H1 (cell line): ENCODE measurements around the gene LEPR. TPM values are rescaled to one million over a fixed set of nuclear protein-coding genes. Genes with fewer than 3 reads are reported as not detected.
A peak's percentile ranks its signal among the peaks of the same experiment; 100 is the strongest.

Experiments
- CTCF ChIA-PET: fragments of 300-600 bp; sonication (Branson Sonifier 250); formaldehyde crosslinking; loops from one replicate; lab custom pipeline; 2021; ENCODE audit not compliant: partially characterized antibody; lab: Charles Lee
- POLR2A ChIA-PET: fragments of 300-600 bp; sonication (Branson Sonifier 250); formaldehyde crosslinking; loops from one replicate; lab custom pipeline; 2021; ENCODE audit warnings: inconsistent platforms; ENCODE audit not compliant: partially characterized antibody; lab: Charles Lee
- DNase-seq, 2 experiments: peaks; one replicate each; pipeline versions ENCODE4 v3.0.0 to v3.0.0-alpha.2; 2010 to 2022; ENCODE audit warnings: low spot score in 2 of 2, low read depth in 1 of 2, mixed read lengths in 1 of 2
- FAIRE-seq: peaks from 2 replicates; lab custom pipeline; 2011; peaks lifted over from hg19 to GRCh38; lab: Jason Lieb, UNC
- H2AFZ ChIP-seq: 2 replicates; pipeline ENCODE4 v1.8.1; 2012; ENCODE audit warnings: low read length, inconsistent platforms
- H2AK5ac ChIP-seq: 2 replicates; pipeline ENCODE4 v1.6.1; 2013; ENCODE audit warnings: low read depth, low read length
- H2BK120ac ChIP-seq: replicated peaks from 2 replicates; pipeline ENCODE3; 2013; ENCODE audit warnings: low read depth, low read length, inconsistent platforms
- H2BK12ac ChIP-seq: 2 replicates; pipeline ENCODE4 v1.6.1; 2013; ENCODE audit warnings: low read depth, low read length
- H2BK15ac ChIP-seq: 2 replicates; pipeline ENCODE4 v1.6.1; 2013; ENCODE audit warnings: low read length
- H2BK20ac ChIP-seq: 2 replicates; pipeline ENCODE4 v1.6.1; 2013; ENCODE audit warnings: low read length
- H2BK5ac ChIP-seq: 2 replicates; pipeline ENCODE4 v1.6.1; 2013; ENCODE audit warnings: low read depth, low read length
- H3K14ac ChIP-seq: 2 replicates; pipeline ENCODE4 v1.6.1; 2013; ENCODE audit warnings: inconsistent platforms; ENCODE audit not compliant: insufficient read length
- H3K18ac ChIP-seq: 2 replicates; pipeline ENCODE4 v1.6.1; 2013; ENCODE audit warnings: low read length; ENCODE audit errors: extremely low read depth
- H3K23ac ChIP-seq: 2 replicates; pipeline ENCODE4 v1.6.1; 2013; ENCODE audit warnings: inconsistent platforms; ENCODE audit not compliant: insufficient read length
- H3K23me2 ChIP-seq: 2 replicates; pipeline ENCODE4 v1.6.1; 2013; ENCODE audit warnings: low read depth, low read length
- H3K27ac ChIP-seq: 2 replicates; pipeline ENCODE4 v1.6.1; 2011; ENCODE audit warnings: low read depth, low read length, inconsistent platforms
- H3K27me3 ChIP-seq, 4 experiments: replicated peaks in 1 of 4; 1 replicate in 1 of 4; 2 replicates in 3 of 4; pipeline versions ENCODE4 v1.6.1 to v1.8.1; 2011 to 2013; ENCODE audit warnings: low read length in 3 of 4, mild to moderate bottlenecking in 3 of 4, inconsistent platforms in 2 of 4, mixed read lengths in 2 of 4, moderate library complexity in 1 of 4; ENCODE audit not compliant: control insufficient read depth in 3 of 4, insufficient read depth in 3 of 4; ENCODE audit errors: extremely low read depth in 1 of 4
- H3K36me3 ChIP-seq, 4 experiments: 2 replicates each; pipeline versions ENCODE4 v1.6.1 to v1.8.1; 2011 to 2013; ENCODE audit warnings: mild to moderate bottlenecking in 4 of 4, low read length in 3 of 4, moderate library complexity in 2 of 4, control low read depth in 1 of 4, inconsistent platforms in 1 of 4; ENCODE audit not compliant: insufficient read depth in 4 of 4, control insufficient read depth in 2 of 4
- H3K4ac ChIP-seq: replicated peaks from 2 replicates; pipeline ENCODE3; 2013; ENCODE audit warnings: low read length, low read depth, mixed read lengths, inconsistent platforms; ENCODE audit not compliant: insufficient read length
- H3K4me1 ChIP-seq, 4 experiments: replicated peaks in 1 of 4; 1 replicate in 1 of 4; 2 replicates in 3 of 4; pipeline versions ENCODE4 v1.6.1 to v1.8.1; 2011 to 2013; ENCODE audit warnings: low read length in 3 of 4, inconsistent platforms in 2 of 4, mixed read lengths in 1 of 4; ENCODE audit not compliant: insufficient read depth in 4 of 4, control insufficient read depth in 3 of 4
- H3K4me2 ChIP-seq, 2 experiments: 2 replicates each; pipeline versions ENCODE4 v1.6.1 to v1.8.1; 2011 to 2013; ENCODE audit warnings: low read depth in 2 of 2, low read length in 2 of 2, control low read depth in 1 of 2, inconsistent platforms in 1 of 2, mild to moderate bottlenecking in 1 of 2; ENCODE audit not compliant: insufficient read depth in 1 of 2
- H3K4me3 ChIP-seq, 4 experiments: fragments of 200-600, 300-600 bp in 1 of 4; sonication (generic), shearing (Covaris generic), sonication (Bioruptor Twin) in 1 of 4; 2 replicates each; pipeline versions ENCODE4 v1.5.1 to v1.8.1; 2011 to 2016; ENCODE audit warnings: low read length in 4 of 4, low read depth in 3 of 4, control low read depth in 2 of 4, inconsistent platforms in 2 of 4, mild to moderate bottlenecking in 2 of 4, mixed read lengths in 1 of 4, moderate library complexity in 1 of 4; ENCODE audit not compliant: insufficient read depth in 2 of 4; ENCODE audit errors: extremely low read depth in 1 of 4
- H3K56ac ChIP-seq: replicated peaks from 2 replicates; pipeline ENCODE3; 2013; ENCODE audit warnings: low read depth, mild to moderate bottlenecking, mixed read lengths, low read length, inconsistent platforms; ENCODE audit not compliant: insufficient read length
- H3K79me1 ChIP-seq: 2 replicates; pipeline ENCODE4 v1.6.1; 2013; ENCODE audit warnings: low read depth, low read length, control low read depth
- H3K79me2 ChIP-seq, 2 experiments: 2 replicates each; pipeline versions ENCODE4 v1.6.1 to v1.8.1; 2012 to 2013; ENCODE audit warnings: low read length in 2 of 2, mild to moderate bottlenecking in 2 of 2, inconsistent platforms in 1 of 2; ENCODE audit not compliant: insufficient read depth in 2 of 2, control insufficient read depth in 1 of 2
- H3K9ac ChIP-seq, 4 experiments: replicated peaks in 1 of 4; 1 replicate in 1 of 4; 2 replicates in 3 of 4; pipeline versions ENCODE4 v1.6.1 to v1.8.1; 2011 to 2013; ENCODE audit warnings: low read depth in 3 of 4, low read length in 3 of 4, control low read depth in 2 of 4, mild to moderate bottlenecking in 2 of 4, moderate library complexity in 2 of 4, inconsistent platforms in 1 of 4; ENCODE audit errors: extremely low read depth in 1 of 4
- H3K9me3 ChIP-seq, 2 experiments: 2 replicates each; pipeline versions ENCODE4 v1.6.1 to v1.8.1; 2012 to 2013; ENCODE audit warnings: mild to moderate bottlenecking in 2 of 2, moderate library complexity in 2 of 2, control low read depth in 1 of 2, inconsistent platforms in 1 of 2, low read depth in 1 of 2, low read length in 1 of 2, mixed read lengths in 1 of 2; ENCODE audit not compliant: insufficient read depth in 2 of 2
- H4K20me1 ChIP-seq, 2 experiments: replicated peaks in 1 of 2; 2 replicates each; pipeline versions ENCODE3 to v1.8.1; 2011 to 2013; ENCODE audit warnings: inconsistent platforms in 2 of 2, low read length in 2 of 2, mild to moderate bottlenecking in 1 of 2; ENCODE audit not compliant: insufficient read depth in 2 of 2, control insufficient read depth in 1 of 2
- H4K5ac ChIP-seq: 2 replicates; pipeline ENCODE4 v1.6.1; 2013; ENCODE audit warnings: low read length, low read depth, mixed read lengths, inconsistent platforms; ENCODE audit not compliant: insufficient read length
- H4K8ac ChIP-seq: 2 replicates; pipeline ENCODE4 v1.8.0; 2013; ENCODE audit warnings: mild to moderate bottlenecking, moderate library complexity, low read length, inconsistent platforms; ENCODE audit not compliant: insufficient read depth; ENCODE audit errors: extremely low read depth
- H4K91ac ChIP-seq: replicated peaks from 2 replicates; pipeline ENCODE3; 2013; ENCODE audit warnings: low read length, mixed read lengths, inconsistent platforms; ENCODE audit not compliant: insufficient read length
- FOSL1 ChIP-seq: IDR thresholded peaks from 2 replicates; pipeline ENCODE4 v1.6.1; 2011; ENCODE audit warnings: mild to moderate bottlenecking, low read depth, low read length, moderate library complexity; ENCODE audit not compliant: insufficient read depth
- JUND ChIP-seq: IDR thresholded peaks from 2 replicates; pipeline ENCODE4 v1.6.1; 2011; ENCODE audit warnings: mild to moderate bottlenecking, improper control_type of control experiment, low read length
- MAFK ChIP-seq: IDR thresholded peaks from 2 replicates; pipeline ENCODE4 v1.6.1; 2012; ENCODE audit warnings: low read depth, mild to moderate bottlenecking, improper control_type of control experiment, low read length
- PHF8 ChIP-seq: fragments of 200-600 bp; sonication (generic); conservative IDR thresholded peaks from 2 replicates; pipeline ENCODE4 v1.7.1; 2012; ENCODE audit warnings: low read depth, mild to moderate bottlenecking, inconsistent platforms, low read length, moderate library complexity
- POU5F1 ChIP-seq: IDR thresholded peaks from 2 replicates; pipeline ENCODE4 v1.6.1; 2011; ENCODE audit warnings: low read depth, mild to moderate bottlenecking, low read length, moderate library complexity
- RAD21 ChIP-seq, 2 experiments: IDR thresholded peaks in 1 of 2; conservative IDR thresholded peaks in 1 of 2; 2 replicates each; pipeline ENCODE4 v1.6.1; 2011; ENCODE audit warnings: low read depth in 2 of 2, low read length in 2 of 2, improper control_type of control experiment in 1 of 2, inconsistent platforms in 1 of 2, mild to moderate bottlenecking in 1 of 2, moderate library complexity in 1 of 2
- SP1 ChIP-seq: IDR thresholded peaks from 2 replicates; pipeline ENCODE4 v1.6.1; 2011; ENCODE audit warnings: low read depth, low read length
- YY1 ChIP-seq: IDR thresholded peaks from 2 replicates; pipeline ENCODE4 v1.6.1; 2011; ENCODE audit warnings: low read depth, mild to moderate bottlenecking, low read length
- WGBS, 2 experiments: shearing (Covaris generic) in 1 of 2; methylation state at CpG; one replicate each; pipeline versions ENCODE4 v1.1.6 to v1.1.7; 2013 to 2015; ENCODE audit warnings: low lambda C conversion rate in 2 of 2, mixed read lengths in 2 of 2, inconsistent platforms in 1 of 2, low coverage in 1 of 2, missing lambda C conversion rate in 1 of 2; ENCODE audit not compliant: insufficient replicate concordance in 2 of 2, insufficient coverage in 1 of 2, insufficient read length in 1 of 2; ENCODE audit errors: extremely low coverage in 1 of 2, missing lambda C conversion rate in 1 of 2; 5-methylcytosine and 5-hydroxymethylcytosine counted together
- polyA plus RNA-seq, 7 experiments: library from polyadenylated mRNA; depleted of rRNA in 3 of 7; stranded (reverse) in 5 of 7; unstranded in 2 of 7; fragments of >200 nt in 5 of 7; fragments of 200-250 nt in 2 of 7; gene quantifications; 1 replicate in 5 of 7; 2 replicates in 1 of 7; 4 replicates in 1 of 7; pipeline versions ENCODE4 v1.2.1 to v1.2.3, GENCODE V29; 2011 to 2013; ENCODE audit warnings: missing spikeins in 2 of 7, mixed read lengths in 2 of 7
- total RNA-seq: library from RNA; stranded (reverse); fragmentation: NEBNext Ultra II Directional; extraction: Animal tissue kit (Norgen Biotek cat#: 25700); gene quantifications from 2 replicates; pipeline ENCODE4 v1.2.1, GENCODE V29; 2021
- TF ChIP-seq, protein P1 (sequence below), 3 experiments: IDR thresholded peaks; 1 replicate in 2 of 3; 2 replicates in 1 of 3; pipeline versions ENCODE4 v1.5.1 to v1.6.1; 2011; ENCODE audit warnings: low read length in 3 of 3, mild to moderate bottlenecking in 3 of 3, inconsistent platforms in 2 of 3, low read depth in 1 of 3, moderate library complexity in 1 of 3; ENCODE audit not compliant: insufficient read depth in 1 of 3; ENCODE audit errors: control extremely low read depth in 1 of 3

Gene LEPR
- total and polyA plus RNA-seq, 2 of the 8 experiments (the other 6 are each of a cell fraction or from before 2014, with no cell fraction given): 1.3 to 3.9 TPM

GRCh38 chr1:65440322-65440900, 19.9 kb downstream of the LEPR start:
- no peaks in the 10 kb centered on the region for H3K79me1 ChIP-seq
- ChIA-PET POLR2A (interaction anchor here (0.7 to 1.5 kb wide), 2 partner anchors 8 to 9 kb away, joined by 3 to 5 read pairs; no protein-coding TSS in a partner anchor), CTCF (interaction anchor here (0.7 to 5.0 kb wide), 9 partner anchors 9 to 464 kb away, joined by 3 to 27 read pairs (median 4); no protein-coding TSS in a partner anchor)
- no peak overlapping the region for H2AFZ ChIP-seq
- no peaks in the 10 kb centered on the region for H4K20me1 ChIP-seq
- H3K79me2 ChIP-seq: no peaks in the 10 kb centered on the region
- no peak overlapping the region for H3K9ac ChIP-seq
- no peak overlapping the region for H3K4me3 ChIP-seq
- 92 to 100% methylated on average over 4 to 12 of the region's 12 CpGs for WGBS, 2 experiments
- no peak overlapping the region for H3K14ac ChIP-seq
- H2BK120ac ChIP-seq: no peak overlapping the region
- H3K23ac ChIP-seq: no peak overlapping the region
- H3K4me2 ChIP-seq: no peak overlapping the region
- peaks cover 0 to 11% (median 7%) of the 10 kb centered on the region in 4 experiments; a peak in 5 of 7 replicates for H3K4me1 ChIP-seq
- H2AK5ac ChIP-seq: no peak overlapping the region
- no peak overlapping the region for H2BK20ac ChIP-seq
- no peak overlapping the region for H4K5ac ChIP-seq
- H3K4ac ChIP-seq: no peak overlapping the region
- no peak overlapping the region for H4K8ac ChIP-seq
- no peaks in the 10 kb centered on the region; a peak in 1 of 8 replicates for H3K36me3 ChIP-seq
- H3K23me2 ChIP-seq: peaks cover 1% of the 10 kb centered on the region; the same call in 1 of the 2 replicates
- no peak overlapping the region for H2BK12ac ChIP-seq
- H4K91ac ChIP-seq: peak overlapping the region; percentile 89
- FAIRE-seq: no peak
- no peak for DNase-seq
- no peak overlapping the region for H3K56ac ChIP-seq
- H3K18ac ChIP-seq: no peak overlapping the region
- peaks cover 0 to 9% of the 10 kb centered on the region in 2 experiments; a peak in 1 of 4 replicates for H3K9me3 ChIP-seq
- no peak overlapping the region for H2BK15ac ChIP-seq
- no peak overlapping the region for H2BK5ac ChIP-seq
- no peaks in the 10 kb centered on the region; a peak in 1 of 7 replicates for H3K27me3 ChIP-seq
- no peak overlapping the region for H3K27ac ChIP-seq
- TF ChIP-seq SP1: no peak
- TF ChIP-seq, protein P1, sequence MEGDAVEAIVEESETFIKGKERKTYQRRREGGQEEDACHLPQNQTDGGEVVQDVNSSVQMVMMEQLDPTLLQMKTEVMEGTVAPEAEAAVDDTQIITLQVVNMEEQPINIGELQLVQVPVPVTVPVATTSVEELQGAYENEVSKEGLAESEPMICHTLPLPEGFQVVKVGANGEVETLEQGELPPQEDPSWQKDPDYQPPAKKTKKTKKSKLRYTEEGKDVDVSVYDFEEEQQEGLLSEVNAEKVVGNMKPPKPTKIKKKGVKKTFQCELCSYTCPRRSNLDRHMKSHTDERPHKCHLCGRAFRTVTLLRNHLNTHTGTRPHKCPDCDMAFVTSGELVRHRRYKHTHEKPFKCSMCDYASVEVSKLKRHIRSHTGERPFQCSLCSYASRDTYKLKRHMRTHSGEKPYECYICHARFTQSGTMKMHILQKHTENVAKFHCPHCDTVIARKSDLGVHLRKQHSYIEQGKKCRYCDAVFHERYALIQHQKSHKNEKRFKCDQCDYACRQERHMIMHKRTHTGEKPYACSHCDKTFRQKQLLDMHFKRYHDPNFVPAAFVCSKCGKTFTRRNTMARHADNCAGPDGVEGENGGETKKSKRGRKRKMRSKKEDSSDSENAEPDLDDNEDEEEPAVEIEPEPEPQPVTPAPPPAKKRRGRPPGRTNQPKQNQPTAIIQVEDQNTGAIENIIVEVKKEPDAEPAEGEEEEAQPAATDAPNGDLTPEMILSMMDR (IDR thresholded peaks at IDR 0.05; ENCODE audit: control extremely low read depth in 1 of 3, insufficient read depth in 1 of 3, low read depth in 1 of 3, low read length in 3 of 3): no peak
- TF ChIP-seq RAD21 (IDR thresholded peaks at IDR 0.05 in 1 of 2, conservative IDR thresholded peaks at IDR 0.05 in 1 of 2; ENCODE audit: low read depth in 2 of 2, low read length in 2 of 2): no peak
- TF ChIP-seq YY1: no peak
- no peak for TF ChIP-seq JUND
- TF ChIP-seq FOSL1: no peak
- TF ChIP-seq POU5F1: no peak
- no peak for TF ChIP-seq MAFK
- TF ChIP-seq PHF8: no peak
